Measurements from ENCODE around the gene PVALEF.

PVALEF gene

DNA sequence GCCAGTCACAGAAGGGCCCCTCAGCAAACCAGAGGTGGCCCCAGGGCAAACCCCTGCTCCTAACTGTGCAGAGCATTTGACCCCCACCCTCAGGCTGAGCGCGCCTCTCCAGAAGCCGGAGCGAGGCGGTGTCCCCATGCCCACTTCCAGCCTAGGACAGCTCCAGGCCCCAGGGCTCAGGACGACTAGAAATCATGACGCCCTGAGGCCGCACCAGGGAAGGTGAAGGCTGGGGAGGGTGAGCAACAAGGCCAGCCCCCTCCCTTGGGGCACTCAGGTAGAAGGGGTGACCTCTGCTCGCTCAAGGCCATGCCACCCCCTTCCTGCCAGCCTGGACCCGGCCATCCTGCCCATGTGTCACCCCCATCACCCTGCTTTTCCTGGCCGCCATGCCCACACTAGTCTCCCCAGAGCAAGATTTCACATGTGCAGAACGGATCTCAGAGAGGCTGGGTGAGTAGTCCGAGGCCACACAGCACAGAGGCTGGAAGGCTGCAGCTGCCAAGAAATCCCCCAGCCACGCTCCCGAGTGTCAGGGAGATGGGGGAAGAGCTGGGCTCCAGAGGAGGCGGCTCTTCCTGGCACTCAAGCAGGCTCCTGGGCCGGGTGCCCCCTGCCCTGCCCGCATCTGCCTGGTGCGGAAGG lies 2.1 kb upstream of the PVALEF start:
- DNase-seq (ENCODE audit: low read depth), result no peak

DNA sequence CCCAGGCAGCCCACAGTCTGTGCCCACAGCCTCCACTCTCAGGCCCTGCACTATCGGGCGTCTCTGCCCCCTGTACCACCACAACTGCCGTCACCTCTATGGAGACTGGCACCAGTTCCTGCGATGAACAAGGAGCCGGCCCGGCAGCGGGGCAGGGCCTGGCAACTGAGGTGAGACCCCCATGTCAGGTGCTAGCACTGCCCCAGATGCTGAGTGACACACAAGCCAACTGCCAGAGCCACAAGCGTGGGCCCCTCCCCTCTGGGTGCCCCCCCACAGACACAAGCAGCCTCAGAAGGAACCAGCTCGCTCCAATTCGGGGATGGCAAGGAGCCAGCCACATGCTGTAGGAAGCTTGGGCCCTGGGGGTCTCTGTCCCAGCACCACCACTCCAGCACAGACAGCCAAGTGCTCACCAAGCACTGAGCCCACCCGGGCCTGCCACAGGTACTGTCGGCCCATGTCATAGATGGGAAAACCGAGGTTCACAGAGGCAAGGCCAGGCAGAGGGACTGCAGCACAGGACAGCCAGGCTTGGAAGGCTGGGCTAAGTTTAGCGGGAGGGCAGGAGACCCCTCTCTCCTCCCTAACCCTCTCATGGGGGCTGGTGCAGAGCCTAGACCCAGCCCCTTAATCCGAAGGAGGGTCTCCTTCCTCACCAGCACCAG lies 1.5 kb upstream of the PVALEF start:
- DNase-seq (ENCODE audit: low read depth), result no peak

DNA sequence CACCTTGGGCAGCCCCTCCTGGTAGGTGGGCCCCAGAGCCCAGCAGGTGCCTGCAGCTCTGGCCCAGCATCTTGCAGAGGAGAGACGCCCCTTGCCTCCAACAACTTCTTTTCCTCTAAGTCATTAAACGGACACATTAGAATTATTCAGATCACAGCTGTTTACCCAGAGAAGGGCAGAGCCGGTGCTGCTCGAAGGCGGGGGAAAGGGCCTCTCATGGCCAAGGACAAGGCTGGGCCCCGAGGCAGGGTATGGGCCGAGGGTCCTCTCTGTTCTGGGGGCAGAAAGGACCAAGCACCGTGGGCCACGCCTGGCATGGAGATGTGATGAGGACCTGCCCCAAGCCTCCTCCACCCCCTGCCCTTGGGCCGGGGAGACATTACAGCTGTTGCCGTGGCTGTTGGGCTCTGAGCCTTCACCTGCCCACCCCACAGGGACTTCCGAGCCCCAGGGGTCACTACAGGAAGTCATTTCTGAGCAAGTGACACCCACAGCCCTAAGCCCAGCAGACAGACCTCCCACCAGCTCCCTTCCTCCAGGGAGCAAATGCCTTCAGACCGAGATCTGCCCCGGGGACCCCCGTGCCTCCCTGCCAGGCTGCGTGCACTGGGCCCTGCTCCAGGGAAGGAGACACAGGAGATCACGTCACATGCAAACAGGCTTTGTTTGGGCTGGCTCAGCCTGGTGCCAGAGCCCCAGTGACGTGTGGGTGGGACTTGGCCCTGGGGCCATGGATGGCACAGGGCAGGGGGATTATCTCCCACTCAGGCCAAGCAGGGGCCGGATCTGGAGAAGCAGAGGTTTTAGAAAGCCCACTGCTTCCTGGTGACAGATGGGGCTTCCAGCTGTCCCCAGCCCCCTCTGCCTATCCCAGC lies 699 bp upstream of the PVALEF start:
- DNase-seq (ENCODE audit: low read depth), result no peak

- no peak for DNase-seq (ENCODE audit: low read depth)
These were observed 756 bp downstream of the PVALEF start, which contains the start of gene AATK for GRCh38 chr17:81166033-81166492. Gene AATK (minus strand): TSS chr17:81166221. CDS start chr17:81165992, 229 bp downstream.

DNA sequence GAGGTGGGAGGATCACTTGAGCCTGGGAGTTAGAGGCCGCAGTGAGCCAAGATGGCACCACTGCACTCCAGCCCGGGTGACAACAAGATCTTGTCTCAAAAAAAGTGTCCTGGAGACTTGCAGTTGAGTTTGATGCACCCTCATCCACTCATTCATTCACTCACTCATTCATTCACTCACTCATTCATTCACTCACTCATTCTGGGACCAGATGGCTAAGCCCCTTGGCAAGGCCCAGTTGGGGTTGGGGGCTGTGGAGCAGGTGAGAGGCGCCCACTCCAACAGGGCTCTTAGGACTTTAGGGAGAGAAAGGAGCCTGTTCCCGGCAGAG lies 1.9 kb downstream of the PVALEF start:
- no peak for DNase-seq (ENCODE audit: low read depth)

- no peak for DNase-seq (ENCODE audit: low read depth)
These were observed 2.3 kb downstream of the PVALEF start for GRCh38 chr17:81167638-81168037.

DNA sequence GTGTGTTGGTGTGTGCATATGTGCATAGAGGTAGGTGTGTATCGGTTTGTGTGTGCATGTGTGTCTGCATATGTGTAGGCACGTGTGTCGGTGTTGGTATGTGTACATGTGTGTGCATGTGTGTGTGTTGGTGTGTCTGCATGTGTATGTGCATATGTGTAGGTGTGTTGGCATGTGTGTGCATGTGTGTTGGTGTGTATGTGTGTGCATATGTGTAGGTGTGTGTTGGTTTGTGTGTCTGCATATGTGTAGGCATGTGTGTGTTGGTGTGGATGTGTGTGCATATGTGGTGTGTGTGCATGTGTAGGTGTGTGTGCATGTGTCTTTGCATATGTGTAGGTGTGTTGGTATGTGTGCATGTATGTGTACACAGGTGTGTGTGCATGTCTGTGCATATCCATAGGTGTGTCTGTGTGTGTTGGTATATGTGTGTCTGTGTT lies 4.6 kb downstream of the PVALEF start:
- no peak for DNase-seq (ENCODE audit: low read depth)

- DNase-seq (ENCODE audit: low read depth), result no peak
These were observed 5.6 kb downstream of the PVALEF start for GRCh38 chr17:81170727-81171494.

- no peak for DNase-seq (ENCODE audit: low read depth)
These were observed 6.6 kb downstream of the PVALEF start for GRCh38 chr17:81171941-81172340.

- no peak for DNase-seq (ENCODE audit: low read depth)
These were observed 7.9 kb downstream of the PVALEF start for GRCh38 chr17:81173052-81173761.

DNA sequence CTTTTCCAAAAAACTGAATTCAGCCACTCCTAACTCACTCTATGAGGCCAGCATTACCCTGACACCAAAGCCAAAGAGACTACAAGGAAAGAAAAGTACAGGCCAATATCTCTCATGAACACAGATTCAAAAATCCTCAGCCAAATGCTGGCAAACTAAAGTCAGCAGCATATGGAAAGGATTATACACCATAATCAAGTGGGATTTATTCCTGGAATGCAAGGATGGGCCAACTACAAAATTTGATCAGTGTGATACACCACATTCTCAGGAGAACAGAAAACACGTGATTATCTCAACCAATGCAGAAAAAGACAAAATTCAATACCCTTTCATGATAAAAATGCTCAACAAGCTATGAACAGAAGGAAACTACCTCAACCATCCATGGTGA lies 8.5 kb downstream of the PVALEF start:
- no peak for DNase-seq (ENCODE audit: low read depth)

- DNase-seq (ENCODE audit: low read depth), result no peak
These were observed 11.4 kb downstream of the PVALEF start for GRCh38 chr17:81176666-81177065.

DNA sequence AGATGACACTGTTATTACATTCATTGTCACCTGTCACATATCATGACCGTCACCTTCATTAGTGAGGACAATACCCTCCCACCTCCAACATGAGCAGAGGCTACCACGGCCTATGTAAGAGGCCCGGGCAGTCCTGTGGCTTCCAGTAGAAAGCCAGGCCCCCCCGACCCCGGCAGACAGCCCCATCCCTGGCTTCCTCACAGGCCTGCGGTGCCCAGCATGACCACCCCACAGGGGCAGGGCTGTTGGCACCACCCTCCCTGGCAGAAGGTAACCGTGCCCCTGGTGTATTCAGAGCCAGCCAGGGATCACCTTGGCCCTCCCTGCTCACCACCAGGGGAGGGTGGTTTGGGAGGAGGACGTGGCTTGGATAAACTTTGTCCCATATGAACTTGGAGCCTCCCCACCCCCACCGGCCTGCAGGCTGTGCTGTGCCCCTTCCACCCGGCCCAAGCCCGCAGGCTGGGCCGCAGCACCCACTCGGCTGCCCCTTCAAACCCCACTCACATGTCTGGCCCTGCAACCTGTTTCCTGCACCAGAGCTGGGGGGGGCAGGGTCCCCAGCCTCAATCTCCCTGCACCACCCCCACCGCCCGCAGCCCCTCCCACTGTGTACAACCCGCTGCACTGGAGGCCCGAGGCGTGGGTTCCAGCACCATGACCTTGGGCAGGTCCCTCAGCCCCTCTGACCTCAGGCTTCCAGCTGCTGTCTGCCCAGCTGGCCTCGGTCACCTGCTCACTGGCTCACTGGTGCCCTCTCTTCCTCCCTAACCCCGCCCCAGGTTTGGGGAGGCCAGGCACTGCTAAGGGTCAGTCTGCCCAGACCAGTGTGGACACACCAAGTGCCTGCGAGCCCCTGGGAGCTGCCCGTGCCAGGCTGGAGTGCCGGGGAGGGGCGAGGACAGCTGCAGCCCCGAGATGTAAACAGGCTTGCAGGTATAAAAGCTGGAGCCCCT lies 13.1 kb downstream of the PVALEF start:
- DNase-seq (ENCODE audit: low read depth), result no peak

- no peak for DNase-seq (ENCODE audit: low read depth)
These were observed 13.9 kb downstream of the PVALEF start for GRCh38 chr17:81179220-81179619.

GRCh38 chr17:81179861-81180260 lies 14.6 kb downstream of the PVALEF start:
- DNase-seq (ENCODE audit: low read depth), result no peak

DNA sequence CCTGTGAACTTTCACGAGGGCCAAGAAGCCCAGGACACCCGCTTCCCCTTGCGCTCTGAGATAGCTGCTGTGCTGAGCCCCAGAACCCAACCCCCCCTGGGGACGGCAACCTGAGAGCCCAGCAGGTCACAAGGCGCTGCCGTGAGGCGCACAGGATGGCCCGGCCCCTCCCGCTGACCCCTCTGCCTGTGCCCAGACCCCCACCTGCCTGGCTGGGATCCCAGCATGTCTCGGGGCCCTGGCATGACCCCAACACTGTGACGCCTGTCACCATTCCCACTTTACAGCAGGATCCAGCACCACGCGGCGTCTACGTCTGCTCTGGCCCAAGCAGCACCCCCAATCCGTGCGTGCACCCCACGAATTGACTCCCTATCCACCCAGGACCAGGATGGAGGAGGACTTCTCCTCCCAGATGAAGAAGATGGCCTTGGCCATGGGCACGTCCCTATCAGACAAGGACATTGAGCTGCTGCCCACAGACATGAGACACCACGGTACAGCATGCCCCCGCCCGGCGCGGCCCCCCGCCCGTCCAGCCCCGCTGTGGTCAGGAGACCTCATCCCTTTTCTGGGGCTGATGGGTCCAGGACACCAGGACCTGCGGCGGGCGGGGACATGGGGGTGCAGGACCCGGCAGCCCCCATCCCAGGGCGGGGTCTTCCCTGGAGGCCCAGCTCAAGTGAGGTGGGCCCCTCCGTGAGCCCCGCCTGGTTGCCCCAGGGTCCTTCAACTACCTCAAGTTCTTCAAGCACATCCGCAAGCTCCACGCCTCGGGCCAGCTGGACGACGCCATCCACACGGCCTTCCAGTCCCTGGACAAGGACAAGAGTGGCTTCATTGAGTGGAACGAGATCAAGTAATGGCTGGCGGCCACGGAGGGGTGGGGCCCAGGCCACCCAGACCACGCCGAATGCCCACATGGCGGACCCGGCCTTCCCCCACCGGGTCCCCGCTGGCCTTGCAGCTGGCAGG lies 15.8 kb downstream of the PVALEF start:
- no peak for DNase-seq (ENCODE audit: low read depth)

GRCh38 chr17:81181811-81182185 lies 16.5 kb downstream of the PVALEF start:
- no peak for DNase-seq (ENCODE audit: low read depth)

- no peak for DNase-seq (ENCODE audit: low read depth)
These were observed 17.3 kb downstream of the PVALEF start for GRCh38 chr17:81182596-81182995.

DNA sequence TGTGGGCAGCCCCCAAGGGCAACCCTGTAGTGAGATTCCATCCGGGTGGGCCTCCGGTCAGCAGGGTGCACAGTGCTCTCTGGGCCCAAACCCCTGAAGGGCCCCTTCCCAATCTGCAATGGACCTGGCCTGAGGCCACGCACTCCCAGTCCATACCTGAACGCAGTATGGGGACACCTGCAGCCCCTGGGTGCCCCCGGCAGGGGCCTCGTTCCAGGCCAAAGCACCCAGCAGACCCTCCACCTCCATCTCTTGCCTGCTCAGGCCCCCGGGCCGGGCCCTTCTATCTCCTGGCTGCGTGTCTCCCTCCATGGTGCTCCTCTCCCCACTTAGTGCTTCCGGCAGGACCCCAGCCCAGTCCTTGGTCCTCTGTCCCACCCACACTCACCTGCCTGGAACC lies 18.0 kb downstream of the PVALEF start:
- DNase-seq (ENCODE audit: low read depth), result no peak
